ENCODE results near the gene PTCD1.

PTCD1 gene, protein sequence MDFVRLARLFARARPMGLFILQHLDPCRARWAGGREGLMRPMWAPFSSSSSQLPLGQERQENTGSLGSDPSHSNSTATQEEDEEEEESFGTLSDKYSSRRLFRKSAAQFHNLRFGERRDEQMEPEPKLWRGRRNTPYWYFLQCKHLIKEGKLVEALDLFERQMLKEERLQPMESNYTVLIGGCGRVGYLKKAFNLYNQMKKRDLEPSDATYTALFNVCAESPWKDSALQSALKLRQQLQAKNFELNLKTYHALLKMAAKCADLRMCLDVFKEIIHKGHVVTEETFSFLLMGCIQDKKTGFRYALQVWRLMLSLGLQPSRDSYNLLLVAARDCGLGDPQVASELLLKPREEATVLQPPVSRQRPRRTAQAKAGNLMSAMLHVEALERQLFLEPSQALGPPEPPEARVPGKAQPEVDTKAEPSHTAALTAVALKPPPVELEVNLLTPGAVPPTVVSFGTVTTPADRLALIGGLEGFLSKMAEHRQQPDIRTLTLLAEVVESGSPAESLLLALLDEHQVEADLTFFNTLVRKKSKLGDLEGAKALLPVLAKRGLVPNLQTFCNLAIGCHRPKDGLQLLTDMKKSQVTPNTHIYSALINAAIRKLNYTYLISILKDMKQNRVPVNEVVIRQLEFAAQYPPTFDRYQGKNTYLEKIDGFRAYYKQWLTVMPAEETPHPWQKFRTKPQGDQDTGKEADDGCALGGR

DNA sequence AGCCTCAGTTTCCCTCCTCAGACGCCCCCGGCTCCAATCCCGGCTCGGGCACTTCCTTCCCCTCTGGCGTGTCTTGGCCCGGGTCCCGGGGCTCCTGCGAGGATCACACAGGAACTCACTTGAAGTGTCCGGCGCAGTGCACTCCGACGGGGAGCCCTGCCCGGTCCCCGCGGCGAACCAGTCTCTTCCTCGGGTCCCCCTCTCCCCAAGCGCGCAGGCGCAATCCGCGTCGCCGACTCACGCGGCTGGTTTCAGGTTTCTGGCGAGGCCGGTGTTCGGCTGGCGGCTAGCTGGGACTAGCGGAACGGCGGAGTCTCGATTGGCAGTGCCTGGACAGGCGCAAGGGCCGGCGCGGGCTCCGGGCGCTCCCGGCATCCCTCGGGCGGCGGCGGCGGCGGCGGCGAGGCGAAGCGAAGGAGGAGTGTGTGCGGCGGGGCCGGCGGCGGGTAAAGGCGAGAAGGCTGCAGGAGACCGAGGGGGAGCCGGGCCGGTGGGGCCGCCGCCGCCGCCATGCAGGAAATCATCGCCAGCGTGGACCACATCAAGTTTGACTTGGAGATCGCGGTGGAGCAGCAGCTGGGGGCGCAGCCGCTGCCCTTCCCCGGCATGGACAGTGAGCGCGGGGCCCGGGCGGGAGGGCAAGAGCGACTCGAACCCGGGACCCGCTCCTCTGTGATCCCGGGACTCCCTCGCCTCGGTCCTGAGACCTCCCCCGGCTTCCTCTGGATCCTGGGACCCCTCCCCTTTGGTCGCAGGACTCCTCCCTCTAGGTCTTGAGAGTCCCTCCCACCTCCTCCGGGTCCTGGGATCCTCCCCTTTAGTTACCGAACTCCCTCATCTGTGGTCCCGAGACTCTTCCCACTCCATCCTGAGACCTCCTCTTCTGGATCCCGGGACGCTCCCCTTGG is at the start of gene PTCD1, which contains the start of gene CPSF4:
Gene PTCD1 (minus strand): TSS at position 226 of the 908 bp plus-strand sequence. CDS start 3,556 bp downstream, outside the sequence.
Gene CPSF4 (plus strand): TSS at position 371 of the 908 bp plus-strand sequence. CDS start 140 bp downstream, at position 511.
- DNase-seq: peak; percentile 94

DNA sequence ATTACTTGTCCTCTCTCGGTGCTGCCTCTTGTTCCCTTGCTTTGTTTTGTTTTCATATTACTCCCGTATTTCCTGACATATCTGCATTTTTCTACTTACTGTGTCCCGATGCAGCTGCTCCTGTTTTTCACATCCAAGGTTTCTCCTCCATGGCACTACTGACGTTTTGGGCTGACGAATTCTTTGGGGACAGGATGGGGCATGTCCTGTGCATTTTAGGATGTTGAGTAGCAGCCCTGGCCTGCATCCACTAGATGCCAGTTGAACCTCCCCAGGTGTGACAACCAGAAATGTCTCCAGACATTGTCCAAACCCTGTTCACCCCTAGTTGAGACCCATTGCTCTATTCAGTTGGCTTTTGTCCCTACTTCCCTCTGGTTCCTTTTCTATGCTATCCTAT is 46.5 kb upstream of the PTCD1 start:
- no peak for DNase-seq

DNA sequence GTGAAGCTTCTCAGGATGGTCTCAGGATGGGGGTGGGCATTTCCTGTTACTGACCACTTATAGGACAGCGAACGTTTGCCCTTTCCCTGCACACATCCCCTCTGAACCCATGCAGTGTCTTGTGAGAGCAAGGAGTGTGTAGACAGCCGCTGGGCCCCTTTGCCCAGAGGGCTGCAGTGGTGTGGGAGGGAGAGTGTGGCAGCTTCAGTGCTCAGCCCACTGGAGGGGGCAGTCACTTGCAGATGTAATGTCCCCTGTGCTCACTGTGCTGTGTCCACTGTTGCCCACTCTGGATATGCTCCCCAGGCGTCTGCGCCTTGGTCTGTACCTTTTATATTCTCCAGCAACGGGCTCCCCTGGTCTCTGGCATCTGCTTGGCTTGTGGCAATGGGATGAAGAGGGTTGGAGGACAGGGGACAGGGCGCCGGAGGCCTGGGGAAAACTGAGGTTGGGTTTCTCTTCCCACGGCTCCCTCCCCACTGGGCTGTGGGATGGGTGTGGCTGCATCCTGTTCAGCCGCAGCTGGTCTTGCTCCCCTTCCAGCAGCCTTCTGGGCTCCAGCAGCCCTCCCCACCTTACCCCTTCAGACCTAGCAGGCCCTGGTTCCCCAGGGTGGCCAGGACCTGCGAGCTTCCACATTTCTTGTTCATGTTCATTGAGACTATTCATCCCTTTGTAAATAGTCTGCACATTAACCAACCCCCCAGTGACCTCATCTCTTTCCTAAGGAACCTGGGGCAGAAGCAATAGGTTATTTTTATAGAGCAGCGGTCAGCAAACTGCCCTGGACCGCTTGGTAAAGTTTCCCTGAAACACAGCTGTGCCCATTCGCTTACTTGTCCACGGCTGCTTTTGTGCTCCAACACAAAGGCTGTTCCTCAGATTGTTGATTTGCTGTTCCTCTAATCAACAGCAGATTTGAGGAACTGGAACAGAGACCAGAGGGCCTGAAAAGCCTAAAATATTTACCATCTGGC is 40.2 kb upstream of the PTCD1 start:
- no peak for DNase-seq

DNA sequence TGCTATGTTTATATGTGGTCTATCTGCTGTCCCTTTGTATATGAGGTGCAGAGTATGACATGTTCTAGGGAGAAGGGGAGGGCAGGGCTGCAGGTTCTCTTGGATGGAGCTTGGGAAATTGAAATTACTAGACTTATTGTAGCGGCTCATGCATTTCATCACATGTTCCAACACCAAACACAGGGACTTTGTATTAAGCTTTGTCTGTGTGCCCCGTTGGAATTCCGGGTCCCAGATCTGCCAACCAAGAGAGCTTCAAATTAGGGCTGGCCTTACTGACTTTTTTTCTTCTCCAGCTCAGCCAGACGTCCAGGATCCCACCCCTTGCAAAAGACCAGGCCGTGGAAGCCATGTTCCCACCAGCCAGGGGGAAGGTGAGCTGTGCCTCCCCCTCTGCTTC is 37.5 kb upstream of the PTCD1 start:
- DNase-seq: no peak

DNA sequence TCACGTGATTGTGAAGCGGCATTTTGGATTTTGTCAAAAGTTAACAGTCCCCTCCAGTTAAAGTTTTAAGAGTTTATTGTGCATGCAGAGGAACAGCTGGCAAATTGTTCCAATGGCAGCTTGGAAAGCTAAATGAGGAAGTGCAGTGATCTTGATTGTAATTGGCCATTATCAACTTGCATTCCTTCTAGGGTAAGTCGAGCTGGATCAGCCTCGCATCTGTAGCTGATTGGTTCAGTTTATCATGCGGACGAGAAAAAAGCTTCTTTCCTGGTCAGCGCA is 34.7 kb upstream of the PTCD1 start:
- DNase-seq: no peak

DNA sequence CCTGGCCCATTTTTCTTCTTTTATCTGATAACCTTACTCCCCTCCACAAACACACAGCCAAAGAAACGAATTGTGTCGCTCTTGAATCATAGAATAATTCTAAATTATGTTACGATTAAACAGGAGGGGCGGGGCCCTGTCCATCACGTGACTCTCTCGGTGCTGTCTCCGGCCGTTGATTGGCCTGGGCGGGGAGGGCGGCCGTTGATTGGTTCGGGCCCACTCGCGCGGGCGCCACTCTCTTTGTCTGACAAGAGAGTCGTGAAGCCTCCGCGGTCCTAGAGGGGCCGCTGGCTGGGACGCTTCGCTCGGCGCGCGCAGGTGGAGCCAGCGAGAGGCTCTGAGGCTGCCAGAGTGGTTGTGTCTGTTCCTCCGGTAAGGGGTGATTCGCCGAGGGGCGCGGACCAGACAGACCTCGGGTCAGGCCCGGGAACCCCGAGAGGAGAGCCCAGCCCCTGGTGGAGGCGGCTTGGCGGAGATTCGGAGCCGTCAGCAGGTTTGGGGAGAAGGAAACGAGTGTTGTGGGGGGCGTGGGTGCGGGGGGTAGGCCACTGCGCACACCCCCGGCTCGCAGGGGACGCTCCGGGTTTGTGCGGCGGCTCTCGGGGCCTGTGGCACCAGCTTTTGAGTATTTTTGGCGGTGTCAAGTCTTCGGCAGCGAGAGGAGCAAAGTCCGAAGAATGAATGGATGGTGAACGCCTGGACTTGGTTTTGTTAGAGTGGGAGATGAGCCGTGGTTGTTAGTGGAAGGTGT is 34.1 kb upstream of the PTCD1 start, which contains the start of gene ZNF789:
Gene ZNF789 (plus strand): TSS at position 330 of the 754 bp plus-strand sequence. CDS start 3,567 bp downstream, outside the sequence.
- DNase-seq: peak; percentile 98

DNA sequence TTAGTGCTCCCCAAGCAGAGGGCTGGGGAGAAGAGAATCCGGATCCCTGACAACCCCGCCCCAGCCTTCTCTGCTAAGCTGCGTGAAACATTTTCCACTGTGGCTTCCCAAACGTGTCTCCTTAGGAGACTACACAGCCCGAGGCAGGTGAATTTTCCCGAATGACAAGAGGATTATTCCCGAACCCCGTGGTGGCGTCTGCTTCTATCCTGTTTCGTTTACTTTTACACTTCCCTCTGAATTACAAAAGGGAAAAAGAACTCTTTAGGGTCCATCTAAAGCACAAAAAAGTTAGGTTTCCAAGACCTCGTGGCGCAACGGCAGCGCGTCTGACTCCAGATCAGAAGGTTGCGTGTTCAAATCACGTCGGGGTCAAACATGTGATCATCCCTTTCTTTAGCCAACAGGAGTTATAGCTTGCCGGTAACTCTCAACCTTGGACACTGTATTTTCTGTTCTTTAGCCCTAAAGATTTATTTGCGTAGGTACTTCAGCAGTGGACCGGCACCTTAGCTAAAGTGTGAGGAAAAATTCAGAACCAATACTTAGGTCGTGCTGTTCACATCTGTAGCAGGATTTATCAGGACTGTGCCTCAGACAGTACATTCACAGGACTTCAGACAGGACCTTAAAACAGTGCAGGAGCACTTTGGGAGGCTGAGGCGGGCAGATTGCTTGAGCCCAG is 30.9 kb upstream of the PTCD1 start:
- DNase-seq: no peak

DNA sequence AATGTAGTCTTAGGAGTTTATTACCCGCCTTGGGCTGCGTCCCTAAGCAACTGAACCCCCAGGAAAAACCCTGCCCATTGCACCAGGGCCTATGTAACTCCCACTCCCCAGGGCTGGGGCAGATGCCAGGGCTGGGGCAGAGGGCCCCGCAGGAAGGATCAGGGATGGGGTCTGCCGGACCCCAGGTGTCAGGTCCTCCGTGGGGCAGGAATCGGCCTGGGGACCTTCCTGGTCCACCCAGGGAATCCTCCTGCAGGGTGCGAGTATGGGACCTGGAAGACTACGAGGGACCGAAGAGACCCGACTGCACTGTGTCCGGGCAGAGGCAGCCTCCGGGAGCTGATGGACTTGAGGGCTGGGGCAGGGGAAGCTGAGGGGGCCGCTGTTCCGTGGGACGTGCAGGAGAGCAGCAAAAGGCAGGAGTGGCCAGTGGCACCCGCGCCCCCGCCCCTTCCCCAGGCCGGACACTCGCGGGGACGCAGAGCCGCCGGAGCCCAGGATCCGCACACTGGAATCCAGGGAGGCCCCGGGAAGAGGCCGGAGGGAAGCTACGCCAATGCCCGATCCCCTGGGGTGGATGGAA is 29.8 kb upstream of the PTCD1 start:
- DNase-seq: no peak

DNA sequence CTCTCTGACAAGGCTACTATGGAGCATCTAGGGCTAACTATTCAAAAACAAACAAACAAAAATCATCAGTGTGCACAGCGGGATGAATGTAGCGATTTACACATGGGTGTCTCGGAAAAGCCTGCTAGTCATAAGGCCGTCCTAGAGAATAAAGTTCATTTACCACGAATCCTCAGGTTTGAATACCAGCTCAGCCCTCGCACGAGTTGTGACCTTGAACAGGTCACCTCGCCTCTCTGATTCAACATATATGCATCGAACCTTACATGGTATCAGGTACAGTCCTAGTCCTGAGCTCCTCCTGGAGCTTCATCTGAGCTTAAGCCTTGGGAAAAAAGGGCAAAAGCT is 26.8 kb upstream of the PTCD1 start:
- no peak for DNase-seq

DNA sequence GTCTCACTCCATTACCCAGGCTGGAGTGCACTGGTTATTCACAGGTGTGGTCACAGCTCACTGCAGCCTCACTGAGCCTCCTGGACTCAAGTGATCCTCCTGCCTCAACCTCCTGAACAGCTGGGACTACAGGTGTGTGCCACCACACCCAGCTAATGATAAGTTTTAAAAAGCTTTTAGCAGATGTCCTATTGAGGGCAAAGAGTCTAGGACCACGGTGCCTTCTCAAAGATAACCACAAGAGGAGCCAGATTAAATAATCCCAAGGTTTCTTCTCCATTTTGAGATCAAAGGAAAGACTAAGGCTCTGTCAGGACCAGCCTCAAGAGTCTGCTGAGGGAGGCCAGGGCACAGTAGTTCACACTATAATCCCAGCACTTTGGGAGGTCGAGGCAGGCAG is 22.6 kb upstream of the PTCD1 start:
- DNase-seq: no peak

DNA sequence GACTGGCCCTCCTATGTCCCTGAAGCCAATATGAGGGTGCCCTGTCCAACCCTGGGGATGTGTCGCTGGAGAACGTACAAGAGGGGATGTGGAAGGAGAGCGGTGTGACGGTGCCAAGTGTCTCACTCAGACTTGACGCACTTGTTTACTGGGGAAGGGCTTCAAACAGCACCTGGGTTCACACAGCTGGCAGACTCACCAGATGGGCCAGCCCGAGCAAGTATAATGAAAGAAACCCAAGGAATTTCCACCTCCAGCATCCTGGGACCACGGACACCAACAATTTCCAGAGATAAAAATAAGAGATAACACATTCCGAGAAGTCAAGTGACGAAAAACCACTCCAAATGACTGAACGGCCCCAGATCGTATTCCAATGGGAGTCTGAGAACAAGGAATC is 22.1 kb upstream of the PTCD1 start:
- DNase-seq: no peak

DNA sequence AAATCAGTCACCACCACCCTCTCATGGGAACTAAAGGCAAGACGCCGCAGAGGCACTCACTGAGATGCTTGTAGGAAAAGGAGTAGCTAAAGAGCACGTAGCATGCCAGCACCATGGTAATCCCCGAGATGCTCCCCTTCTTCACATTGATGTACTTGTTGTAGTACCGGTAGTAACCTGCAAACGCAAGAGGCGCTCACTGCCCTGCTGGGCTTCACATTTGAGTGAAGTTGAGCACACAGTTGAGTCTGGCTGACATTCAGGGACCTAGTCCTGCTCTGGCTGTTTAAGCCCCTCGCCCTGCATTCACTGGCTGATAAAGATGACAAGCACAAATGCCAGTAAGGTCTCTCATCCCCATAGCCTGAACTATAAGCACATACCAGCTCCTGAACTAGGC is 20.5 kb upstream of the PTCD1 start:
- DNase-seq: no peak

DNA sequence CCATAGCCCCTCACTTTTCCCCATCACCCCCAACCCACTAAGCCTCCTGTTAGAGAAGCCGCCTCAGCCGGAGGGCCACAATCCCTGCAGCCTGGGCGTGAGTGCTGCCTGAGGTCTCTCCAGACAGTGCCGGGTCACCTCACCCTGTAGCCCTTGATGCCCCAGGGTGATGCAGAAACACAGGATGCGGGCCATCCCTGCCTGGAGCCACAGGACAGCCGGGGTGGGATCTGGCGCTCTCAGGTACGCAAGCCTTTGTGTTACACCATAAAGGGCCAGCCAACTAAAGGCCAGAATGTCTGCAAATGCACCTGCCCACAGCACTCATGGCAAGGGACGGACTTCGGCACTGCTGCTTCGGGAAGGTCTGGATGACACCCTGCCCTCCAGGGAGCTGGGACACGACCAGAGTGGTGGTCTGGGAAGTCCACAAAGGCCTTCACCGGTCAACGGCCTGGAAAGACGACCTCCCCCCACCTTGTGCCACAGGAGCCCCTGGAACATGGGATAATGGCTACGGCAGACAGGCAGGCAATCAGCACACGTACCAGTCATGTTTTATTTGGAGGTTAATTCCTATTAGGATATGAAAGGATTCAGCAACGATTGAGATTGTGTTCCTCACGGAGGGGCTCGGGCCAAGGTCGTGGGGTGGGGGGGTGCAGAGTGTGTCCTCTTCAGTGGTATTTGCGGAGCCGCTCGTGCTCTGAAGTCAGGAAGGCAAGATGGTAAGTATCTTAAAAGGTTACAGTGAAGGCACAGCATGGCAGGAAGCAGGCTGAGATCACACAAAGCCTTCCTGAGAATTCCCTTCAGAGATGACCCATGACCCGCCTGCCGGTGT is 19.3 kb upstream of the PTCD1 start:
- DNase-seq: no peak

DNA sequence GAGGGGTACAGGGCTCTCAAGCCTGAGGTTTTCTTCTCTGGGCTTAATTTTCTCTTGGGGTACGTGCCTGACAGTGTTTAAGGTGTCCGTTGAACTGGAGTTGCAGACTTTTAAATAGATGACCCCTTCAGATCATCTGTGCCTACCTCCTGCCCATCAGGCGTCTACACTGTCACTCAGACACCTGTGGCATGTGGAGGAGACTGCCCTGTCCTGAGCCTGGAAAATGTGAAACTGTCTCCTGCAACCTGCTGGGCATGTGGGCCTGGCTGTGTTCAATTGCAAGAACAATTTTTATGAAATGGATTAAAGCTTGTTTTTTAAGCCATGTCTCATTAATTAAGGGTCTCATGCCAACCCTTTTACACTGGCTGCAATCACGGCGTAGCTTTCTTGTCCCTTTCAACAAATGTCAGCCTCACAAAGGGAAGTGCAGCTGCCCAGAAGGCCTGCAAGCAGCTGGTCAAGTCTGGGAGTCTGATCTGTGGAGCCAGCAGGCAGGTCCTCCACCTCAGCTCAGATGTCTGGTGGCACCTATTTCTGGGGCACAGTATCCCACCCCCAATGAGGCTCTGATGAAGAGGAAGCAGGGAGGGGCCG is 18.6 kb upstream of the PTCD1 start:
- DNase-seq: no peak

DNA sequence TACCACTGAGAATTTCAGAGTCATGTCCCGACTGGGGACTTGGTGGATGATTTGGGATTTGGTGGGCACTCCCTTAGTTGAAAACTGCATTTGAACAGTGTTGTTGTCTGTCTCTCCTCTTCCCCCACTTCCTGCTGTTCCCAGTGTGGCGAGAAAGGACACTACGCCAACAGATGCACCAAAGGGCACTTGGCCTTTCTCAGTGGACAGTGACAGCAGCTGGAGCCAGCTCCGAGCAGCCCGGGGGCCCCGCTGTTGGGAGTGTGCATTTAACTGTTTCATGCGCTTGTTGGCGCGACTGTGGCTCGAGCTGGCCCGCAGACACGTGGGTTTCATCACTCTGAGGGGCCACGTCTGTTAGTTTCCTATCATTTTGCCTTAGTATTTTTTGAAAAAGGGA is 17.7 kb upstream of the PTCD1 start:
- no peak for DNase-seq

DNA sequence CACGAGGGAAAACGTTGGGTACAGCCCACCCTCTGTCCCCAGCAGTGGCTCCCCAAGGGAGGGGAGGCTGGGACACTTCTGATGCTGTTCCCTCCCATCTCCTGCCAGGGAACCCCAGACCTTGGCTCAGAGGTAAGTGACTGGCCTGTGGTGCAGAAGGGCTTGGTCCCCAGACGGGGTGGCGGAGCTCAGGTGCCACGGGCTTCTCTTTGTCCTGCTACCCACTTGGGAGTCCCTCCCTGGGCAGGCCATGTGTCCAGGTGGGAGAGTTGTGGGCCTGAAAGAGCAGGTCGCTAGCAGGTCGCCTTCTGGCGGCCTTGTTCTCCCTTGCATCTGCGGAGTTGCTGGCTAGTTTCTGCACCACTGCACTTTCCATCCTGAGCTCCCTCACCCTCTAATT is 17.3 kb upstream of the PTCD1 start:
- DNase-seq: no peak

DNA sequence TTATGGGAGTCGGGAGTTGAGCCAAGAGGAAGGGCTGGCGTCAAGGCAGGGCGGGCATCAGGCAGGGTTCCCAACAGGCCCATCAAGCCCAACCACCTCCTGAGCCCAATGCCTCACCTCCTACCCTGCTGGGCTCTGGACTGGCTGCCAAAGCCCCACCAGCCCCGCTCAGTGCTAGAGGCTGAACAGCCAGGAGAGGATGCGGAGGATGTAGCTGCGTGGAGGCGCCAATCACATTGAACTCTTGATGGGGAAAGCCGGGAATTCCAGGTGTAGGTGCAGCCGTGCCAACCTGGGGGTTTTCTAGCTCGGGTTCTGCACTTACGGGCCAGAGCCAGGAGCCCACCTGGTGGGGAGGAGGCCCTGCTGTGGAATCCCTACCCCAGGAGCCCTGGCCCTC is 14.5 kb upstream of the PTCD1 start:
- DNase-seq: no peak

DNA sequence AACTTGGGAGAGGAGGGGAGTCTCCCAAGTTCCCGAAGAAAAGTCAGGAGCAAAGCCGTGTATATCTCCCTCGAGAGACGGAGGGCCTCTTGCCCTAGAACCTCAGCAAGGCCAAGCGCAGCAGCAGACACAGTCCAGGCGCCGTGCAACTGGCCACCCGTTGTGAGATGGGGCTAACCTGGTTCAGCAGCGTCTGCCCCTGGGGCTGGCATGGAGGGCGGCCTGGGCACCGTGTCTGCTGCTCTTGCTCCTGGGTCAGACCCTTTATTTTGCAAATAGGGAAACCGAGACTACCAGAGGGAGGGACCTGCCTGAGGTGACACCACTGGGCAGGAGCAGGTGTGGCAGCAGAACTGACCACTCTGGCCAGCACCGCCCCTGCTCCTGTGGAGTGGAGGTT is 13.9 kb upstream of the PTCD1 start:
- no peak for DNase-seq

DNA sequence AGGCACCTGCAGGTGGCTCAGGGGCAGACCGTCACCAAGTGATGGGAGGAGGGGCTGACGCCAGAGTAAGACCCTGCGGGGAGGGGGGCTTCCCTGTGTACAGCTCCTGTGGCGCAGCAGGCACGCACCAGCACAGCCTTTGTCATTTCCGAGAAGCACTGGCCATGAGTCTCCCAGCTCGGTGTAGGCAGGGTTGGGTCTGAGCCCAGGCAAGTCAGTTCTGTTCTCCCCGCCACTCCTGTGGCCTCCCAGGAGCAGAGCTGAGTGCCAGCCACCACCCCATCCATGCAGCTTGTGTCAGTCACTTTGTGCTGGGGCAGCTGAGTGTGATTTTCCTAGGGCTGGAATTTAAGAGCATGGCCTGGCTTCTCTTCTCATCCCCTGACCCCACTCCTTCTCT is 13.3 kb upstream of the PTCD1 start:
- DNase-seq: no peak
